ENCODE measurements around the gene ZBTB16. TPM values are rescaled to one million over a fixed set of nuclear protein-coding genes. Genes with fewer than 3 reads are reported as not detected.

Gene ZBTB16
- total RNA-seq, 5 donors from 2014 or later (not counting 1 experiment from before 2014, with no cell fraction given), result 8.3 to 20.5 (median 12.4) TPM

GRCh38 chr11:114160894-114161293 is 101.4 kb downstream of the ZBTB16 start:
- no peak for ATAC-seq (replicated peaks in 1 of 4)
- POLR2A ChIA-PET, result interaction anchor here in 1 of 2 donors (0.5 kb wide), 1 partner anchor 51 kb away, joined by 5 read pairs; no protein-coding TSS in a partner anchor

GRCh38 chr11:114161486-114162250 is 102.2 kb downstream of the ZBTB16 start:
- H3K4me1 ChIP-seq (ENCODE audit: control insufficient read depth in 1 of 2, extremely low read depth in 1 of 2, insufficient read depth in 2 of 2, low read length in 2 of 2), result peaks cover 35 to 77% of the 10 kb centered on the region in 2 experiments
- ATAC-seq (replicated peaks in 1 of 4), result no peak
- peak overlapping the region; percentile 80 for H3K27ac ChIP-seq (ENCODE audit: low read length)
- no peak for DNase-seq
- H3K27me3 ChIP-seq (replicated peaks in 1 of 2; ENCODE audit: control insufficient read depth in 2 of 2, extremely low read depth in 1 of 2, insufficient read depth in 2 of 2, low read length in 1 of 2), result no peaks in the 10 kb centered on the region
- POLR2A ChIA-PET, result interaction anchor here in 1 of 2 donors (0.6 kb wide), 1 partner anchor 36 kb away, joined by 3 read pairs; no protein-coding TSS in a partner anchor
- no peaks in the 10 kb centered on the region for H3K36me3 ChIP-seq (ENCODE audit: control insufficient read depth in 2 of 2, extremely low read depth in 1 of 2, insufficient read depth in 1 of 2, low read length in 1 of 2)
- Mint-ChIP-seq H3K27me3 (no peaks in the 10 kb centered on the region), H3K27ac (peak overlapping the region; percentile 82 to 93), H3K4me1 (peaks cover 90 to 98% (median 98%) of the 10 kb centered on the region in 3 donors), H3K4me3 (peak overlapping the region in 1 of 3 donors; percentile 70), H3K36me3 (no peaks in the 10 kb centered on the region), H3K9me3 (no peaks in the 10 kb centered on the region)
- CTCF ChIA-PET, result no interaction called here
- WGBS (ENCODE audit: insufficient coverage), result 95% methylated on average over 8 of the region's 9 CpGs
- H3K9me3 ChIP-seq, result no peaks in the 10 kb centered on the region
- H3K4me3 ChIP-seq (ENCODE audit: control insufficient read depth in 1 of 2, extremely low read depth in 1 of 2, low read length in 1 of 2), result no peak overlapping the region

More at GRCh38 chr11:114160894-114161293, 101.4 kb downstream of the ZBTB16 start:
- Mint-ChIP-seq H3K36me3 (no peaks in the 10 kb centered on the region), H3K4me1 (peaks cover 88 to 96% (median 92%) of the 10 kb centered on the region in 3 donors), H3K9me3 (no peaks in the 10 kb centered on the region), H3K27me3 (no peaks in the 10 kb centered on the region), H3K4me3 (peak overlapping the region; percentile 4 to 70 (median 49)), H3K27ac (peak overlapping the region; percentile 86 to 93)
- H3K36me3 ChIP-seq (ENCODE audit: control insufficient read depth in 2 of 2, extremely low read depth in 1 of 2, insufficient read depth in 1 of 2, low read length in 1 of 2), result no peaks in the 10 kb centered on the region
- no peaks in the 10 kb centered on the region for H3K27me3 ChIP-seq (replicated peaks in 1 of 2; ENCODE audit: control insufficient read depth in 2 of 2, extremely low read depth in 1 of 2, insufficient read depth in 2 of 2, low read length in 1 of 2)
- H3K27ac ChIP-seq (ENCODE audit: low read length), result peak overlapping the region; percentile 80
- H3K4me3 ChIP-seq (ENCODE audit: control insufficient read depth in 1 of 2, extremely low read depth in 1 of 2, low read length in 1 of 2), result no peak overlapping the region
- WGBS (ENCODE audit: insufficient coverage), result 95% methylated on average over 3 of the region's 6 CpGs
- CTCF ChIA-PET, result interaction anchor here in 1 of 2 donors (1.1 kb wide), 1 partner anchor 167 kb away, joined by 4 read pairs; no protein-coding TSS in a partner anchor
- no peaks in the 10 kb centered on the region for H3K9me3 ChIP-seq
- no peak for DNase-seq
- peaks cover 29 to 71% of the 10 kb centered on the region in 2 experiments for H3K4me1 ChIP-seq (ENCODE audit: control insufficient read depth in 1 of 2, extremely low read depth in 1 of 2, insufficient read depth in 2 of 2, low read length in 2 of 2)

- H3K27ac ChIP-seq (ENCODE audit: low read length), result no peak overlapping the region
- H3K9me3 Mint-ChIP-seq, result no peaks in the 10 kb centered on the region
- H3K4me3 ChIP-seq (ENCODE audit: control insufficient read depth in 1 of 2, extremely low read depth in 1 of 2, low read length in 1 of 2), result no peak overlapping the region
- H3K27ac Mint-ChIP-seq, result peak overlapping the region; percentile 82 to 90
- peaks cover 43 to 77% of the 10 kb centered on the region in 2 experiments for H3K4me1 ChIP-seq (ENCODE audit: control insufficient read depth in 1 of 2, extremely low read depth in 1 of 2, insufficient read depth in 2 of 2, low read length in 2 of 2)
- no peaks in the 10 kb centered on the region for H3K36me3 Mint-ChIP-seq
- no peaks in the 10 kb centered on the region for H3K27me3 ChIP-seq (replicated peaks in 1 of 2; ENCODE audit: control insufficient read depth in 2 of 2, extremely low read depth in 1 of 2, insufficient read depth in 2 of 2, low read length in 1 of 2)
- DNase-seq, result no peak
- H3K4me1 Mint-ChIP-seq, result peaks cover 91 to 99% (median 98%) of the 10 kb centered on the region in 3 donors
- 80% methylated on average over 3 of the region's 12 CpGs for WGBS (ENCODE audit: insufficient coverage)
- ATAC-seq (replicated peaks in 1 of 4), result no peak
- H3K36me3 ChIP-seq (ENCODE audit: control insufficient read depth in 2 of 2, extremely low read depth in 1 of 2, insufficient read depth in 1 of 2, low read length in 1 of 2), result no peaks in the 10 kb centered on the region
- no peaks in the 10 kb centered on the region for H3K9me3 ChIP-seq
- no peaks in the 10 kb centered on the region for H3K27me3 Mint-ChIP-seq
- ChIA-PET CTCF (interaction anchor here in 1 of 2 donors (0.7 kb wide), 1 partner anchor 30 kb away, joined by 3 read pairs; no protein-coding TSS in a partner anchor), POLR2A (no interaction called here)
- H3K4me3 Mint-ChIP-seq, result no peak overlapping the region
These were observed 103.2 kb downstream of the ZBTB16 start for GRCh38 chr11:114162719-114163123.

- 93% methylated on average over 6 of the region's 7 CpGs for WGBS (ENCODE audit: insufficient coverage)
- ChIA-PET CTCF (interaction anchor here in 1 of 2 donors (0.7 kb wide), 1 partner anchor 29 kb away, joined by 3 read pairs; no protein-coding TSS in a partner anchor), POLR2A (no interaction called here)
- H3K36me3 ChIP-seq (ENCODE audit: control insufficient read depth in 2 of 2, extremely low read depth in 1 of 2, insufficient read depth in 1 of 2, low read length in 1 of 2), result no peaks in the 10 kb centered on the region
- H3K27ac Mint-ChIP-seq, result peak overlapping the region; percentile 40 to 69
- ATAC-seq (replicated peaks in 1 of 4) (no peak), DNase-seq (no peak)
- H3K4me3 Mint-ChIP-seq, result no peak overlapping the region
- no peak overlapping the region for H3K27ac ChIP-seq (ENCODE audit: low read length)
- H3K27me3 Mint-ChIP-seq, result no peaks in the 10 kb centered on the region
- H3K27me3 ChIP-seq (replicated peaks in 1 of 2; ENCODE audit: control insufficient read depth in 2 of 2, extremely low read depth in 1 of 2, insufficient read depth in 2 of 2, low read length in 1 of 2), result no peaks in the 10 kb centered on the region
- H3K4me1 Mint-ChIP-seq, result peaks cover 91 to 99% (median 98%) of the 10 kb centered on the region in 3 donors
- H3K9me3 Mint-ChIP-seq, result no peaks in the 10 kb centered on the region
- H3K4me3 ChIP-seq (ENCODE audit: control insufficient read depth in 1 of 2, extremely low read depth in 1 of 2, low read length in 1 of 2), result no peak overlapping the region
- H3K4me1 ChIP-seq (ENCODE audit: control insufficient read depth in 1 of 2, extremely low read depth in 1 of 2, insufficient read depth in 2 of 2, low read length in 2 of 2), result peaks cover 47 to 77% of the 10 kb centered on the region in 2 experiments
- H3K36me3 Mint-ChIP-seq, result no peaks in the 10 kb centered on the region
- H3K9me3 ChIP-seq, result no peaks in the 10 kb centered on the region
These were observed 103.7 kb downstream of the ZBTB16 start for GRCh38 chr11:114163229-114163631.

GRCh38 chr11:114163830-114164401 is 104.4 kb downstream of the ZBTB16 start:
- POLR2A ChIA-PET, result no interaction called here
- H3K27ac Mint-ChIP-seq, result peak overlapping the region; percentile 40 to 79

GRCh38 chr11:114164546-114164945 is 105.0 kb downstream of the ZBTB16 start:
- DNase-seq (no peak), ATAC-seq (replicated peaks in 1 of 4) (no peak)
- no peak overlapping the region for H3K4me3 ChIP-seq (ENCODE audit: control insufficient read depth in 1 of 2, extremely low read depth in 1 of 2, low read length in 1 of 2)
- no peak overlapping the region for H3K4me3 Mint-ChIP-seq
- ChIA-PET POLR2A (no interaction called here), CTCF (interaction anchor here in 1 of 2 donors (1.2 kb wide), 1 partner anchor 31 kb away, joined by 3 read pairs; no protein-coding TSS in a partner anchor)
- no peaks in the 10 kb centered on the region for H3K36me3 Mint-ChIP-seq
- no peaks in the 10 kb centered on the region for H3K27me3 Mint-ChIP-seq
- no peaks in the 10 kb centered on the region for H3K27me3 ChIP-seq (replicated peaks in 1 of 2; ENCODE audit: control insufficient read depth in 2 of 2, extremely low read depth in 1 of 2, insufficient read depth in 2 of 2, low read length in 1 of 2)
- no peaks in the 10 kb centered on the region for H3K9me3 ChIP-seq
- H3K4me1 ChIP-seq (ENCODE audit: control insufficient read depth in 1 of 2, extremely low read depth in 1 of 2, insufficient read depth in 2 of 2, low read length in 2 of 2), result peaks cover 50 to 78% of the 10 kb centered on the region in 2 experiments
- H3K27ac ChIP-seq (ENCODE audit: low read length), result no peak overlapping the region
- H3K27ac Mint-ChIP-seq, result peak overlapping the region; percentile 79 to 82
- H3K36me3 ChIP-seq (ENCODE audit: control insufficient read depth in 2 of 2, extremely low read depth in 1 of 2, insufficient read depth in 1 of 2, low read length in 1 of 2), result no peaks in the 10 kb centered on the region
- peaks cover 91 to 99% (median 98%) of the 10 kb centered on the region in 3 donors for H3K4me1 Mint-ChIP-seq
- H3K9me3 Mint-ChIP-seq, result no peaks in the 10 kb centered on the region
- WGBS (ENCODE audit: insufficient coverage), result 95% methylated on average over 7 of the region's 9 CpGs

More at GRCh38 chr11:114163830-114164401, 104.4 kb downstream of the ZBTB16 start:
- CTCF ChIA-PET, result interaction anchor here in 1 of 2 donors (1.2 kb wide), 1 partner anchor 32 kb away, joined by 3 read pairs; no protein-coding TSS in a partner anchor
- no peaks in the 10 kb centered on the region for H3K9me3 Mint-ChIP-seq
- no peak overlapping the region for H3K4me3 Mint-ChIP-seq
- H3K27me3 Mint-ChIP-seq, result no peaks in the 10 kb centered on the region
- H3K27ac ChIP-seq (ENCODE audit: low read length), result no peak overlapping the region
- H3K4me3 ChIP-seq (ENCODE audit: control insufficient read depth in 1 of 2, extremely low read depth in 1 of 2, low read length in 1 of 2), result no peak overlapping the region
- no peaks in the 10 kb centered on the region for H3K36me3 Mint-ChIP-seq
- H3K4me1 Mint-ChIP-seq, result peaks cover 91 to 99% (median 98%) of the 10 kb centered on the region in 3 donors
- no peaks in the 10 kb centered on the region for H3K9me3 ChIP-seq
- H3K27me3 ChIP-seq (replicated peaks in 1 of 2; ENCODE audit: control insufficient read depth in 2 of 2, extremely low read depth in 1 of 2, insufficient read depth in 2 of 2, low read length in 1 of 2), result no peaks in the 10 kb centered on the region
- H3K36me3 ChIP-seq (ENCODE audit: control insufficient read depth in 2 of 2, extremely low read depth in 1 of 2, insufficient read depth in 1 of 2, low read length in 1 of 2), result no peaks in the 10 kb centered on the region
- ATAC-seq (replicated peaks in 1 of 4) (no peak), DNase-seq (no peak)
- peaks cover 50 to 78% of the 10 kb centered on the region in 2 experiments for H3K4me1 ChIP-seq (ENCODE audit: control insufficient read depth in 1 of 2, extremely low read depth in 1 of 2, insufficient read depth in 2 of 2, low read length in 2 of 2)
- 76% methylated on average over 6 of the region's 9 CpGs for WGBS (ENCODE audit: insufficient coverage)
